Measurements from ENCODE around the gene CWF19L1.

DNA sequence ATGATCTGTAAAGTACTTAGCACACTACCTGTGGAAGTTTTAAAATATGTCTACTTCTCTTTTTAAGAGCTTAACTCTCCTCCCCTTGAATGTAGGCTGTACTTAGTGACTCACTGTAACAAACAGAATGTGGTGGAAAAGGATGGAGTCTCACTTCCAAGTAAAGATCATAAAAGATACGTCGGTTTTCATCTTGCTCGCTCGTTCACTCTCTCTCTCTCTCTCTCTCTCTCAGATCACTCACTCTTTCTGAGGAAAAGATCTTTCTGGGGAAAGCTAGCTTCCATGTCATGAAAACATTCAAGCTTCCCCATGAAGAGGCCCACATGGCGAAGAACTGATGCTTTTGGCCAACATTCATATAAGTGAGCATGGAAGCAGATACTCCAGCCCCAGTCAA, 43.6 kb downstream of the CWF19L1 start:
- TF ChIP-seq, protein P1, sequence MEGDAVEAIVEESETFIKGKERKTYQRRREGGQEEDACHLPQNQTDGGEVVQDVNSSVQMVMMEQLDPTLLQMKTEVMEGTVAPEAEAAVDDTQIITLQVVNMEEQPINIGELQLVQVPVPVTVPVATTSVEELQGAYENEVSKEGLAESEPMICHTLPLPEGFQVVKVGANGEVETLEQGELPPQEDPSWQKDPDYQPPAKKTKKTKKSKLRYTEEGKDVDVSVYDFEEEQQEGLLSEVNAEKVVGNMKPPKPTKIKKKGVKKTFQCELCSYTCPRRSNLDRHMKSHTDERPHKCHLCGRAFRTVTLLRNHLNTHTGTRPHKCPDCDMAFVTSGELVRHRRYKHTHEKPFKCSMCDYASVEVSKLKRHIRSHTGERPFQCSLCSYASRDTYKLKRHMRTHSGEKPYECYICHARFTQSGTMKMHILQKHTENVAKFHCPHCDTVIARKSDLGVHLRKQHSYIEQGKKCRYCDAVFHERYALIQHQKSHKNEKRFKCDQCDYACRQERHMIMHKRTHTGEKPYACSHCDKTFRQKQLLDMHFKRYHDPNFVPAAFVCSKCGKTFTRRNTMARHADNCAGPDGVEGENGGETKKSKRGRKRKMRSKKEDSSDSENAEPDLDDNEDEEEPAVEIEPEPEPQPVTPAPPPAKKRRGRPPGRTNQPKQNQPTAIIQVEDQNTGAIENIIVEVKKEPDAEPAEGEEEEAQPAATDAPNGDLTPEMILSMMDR (conservative IDR thresholded peaks at IDR 0.05 in 1 of 2, IDR thresholded peaks at IDR 0.05 in 1 of 2; ENCODE audit: low read depth in 1 of 2, low read length in 2 of 2), result no peak
- no peak for TF ChIP-seq EZH2 (IDR thresholded peaks at IDR 0.05; ENCODE audit: low read length, missing control alignments)
